Measurements from ENCODE around the gene EMD.

The EMD gene

DNA sequence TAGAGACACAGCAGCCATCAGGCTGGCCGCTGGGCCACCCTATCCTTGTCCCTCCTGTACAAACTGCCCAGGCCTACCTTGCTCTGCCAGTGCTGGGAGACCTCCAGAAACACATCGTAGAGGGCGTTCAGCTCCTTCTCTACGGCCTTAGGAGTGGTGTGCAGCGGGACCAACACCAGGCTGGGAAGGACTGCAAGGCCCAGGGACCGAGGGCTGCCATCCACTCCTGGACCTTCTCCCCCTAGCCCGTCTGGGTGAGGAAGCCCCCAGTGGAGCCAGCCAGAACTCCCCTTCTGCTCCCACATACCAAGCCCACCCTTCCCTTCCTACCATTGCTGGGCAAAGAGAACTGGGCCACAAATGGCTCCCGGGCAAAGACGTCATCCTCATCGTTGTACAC lies 24.1 kb downstream of the EMD start:
- no peak for DNase-seq
- intact Hi-C loops (cut with DNase I), result no loop called here

- DNase-seq, result no peak
- intact Hi-C loops (cut with DNase I), result no loop called here
Observed at GRCh38 chrX:154403858-154404257, 24.8 kb downstream of the EMD start.

DNA sequence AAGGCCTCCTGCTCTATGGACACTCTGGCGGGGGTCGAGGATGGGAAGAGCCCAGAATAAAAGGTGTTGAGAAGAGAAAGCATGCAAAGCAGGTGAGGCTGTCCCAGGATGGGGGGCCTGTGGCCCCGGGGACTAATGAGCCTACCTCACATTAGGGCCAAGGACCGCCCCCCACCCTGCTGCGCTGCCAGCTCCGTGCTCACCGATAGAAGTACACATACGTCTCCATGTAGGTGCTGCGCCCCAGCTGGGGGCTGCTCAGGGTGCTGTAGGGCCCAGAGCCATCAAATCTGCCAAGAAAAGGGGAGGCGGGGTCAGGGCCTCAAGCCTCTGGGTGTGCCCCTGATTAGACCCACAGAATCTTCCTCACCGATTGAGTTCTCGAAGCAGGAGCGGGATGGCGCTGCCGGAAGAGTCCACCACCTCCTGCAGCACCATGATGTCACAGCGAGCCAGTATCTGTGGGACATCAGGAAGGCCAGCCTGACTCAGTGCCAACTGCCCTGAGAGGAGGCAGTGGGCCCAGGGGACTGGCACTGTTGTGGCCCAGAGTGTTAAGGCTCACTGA lies 25.6 kb downstream of the EMD start:
- intact Hi-C loops (cut with DNase I), result no loop called here
- no peak for DNase-seq

- intact Hi-C loops (cut with DNase I), result no loop called here
- DNase-seq, result no peak
Observed at GRCh38 chrX:154408659-154409221, 29.6 kb downstream of the EMD start.

DNA sequence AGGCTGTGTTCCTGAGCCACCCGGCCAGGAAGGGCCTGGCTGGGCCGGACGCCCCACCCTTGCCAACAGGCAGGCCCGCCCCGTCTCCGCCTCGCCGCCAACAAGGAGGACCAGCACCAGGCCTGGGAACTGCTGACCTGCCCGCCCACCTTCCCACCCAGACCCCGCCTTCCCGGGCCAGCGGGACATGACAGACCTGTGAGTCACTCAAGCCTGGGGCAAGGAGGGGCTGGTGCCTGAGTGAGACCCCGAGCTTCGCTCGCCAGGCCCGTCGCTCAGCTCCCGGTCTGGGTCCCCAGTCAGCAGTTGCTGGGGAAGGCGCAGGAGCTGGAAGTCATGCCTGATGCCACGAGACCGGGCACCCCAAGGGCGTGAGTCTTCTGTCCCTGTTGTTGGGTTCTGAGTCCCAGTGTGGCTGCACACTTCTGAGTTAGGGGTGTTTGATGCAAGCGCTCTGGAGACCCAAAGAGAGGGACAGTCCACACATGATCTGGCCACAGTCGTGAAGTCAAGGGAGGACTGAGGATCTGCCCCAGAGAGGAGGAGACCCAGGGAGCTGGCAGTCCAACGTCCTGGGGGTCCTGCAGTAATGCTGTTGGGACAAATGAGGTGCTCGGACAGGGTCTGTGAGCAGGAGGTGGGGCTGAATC lies 30.3 kb downstream of the EMD start, which contains the start of gene DNASE1L1:
Gene DNASE1L1, minus strand, starts transcription at position 33 of the 650 bp plus-strand sequence. CDS start 3,686 bp downstream, outside the sequence.
- intact Hi-C loops (cut with DNase I), result no loop called here
- peak in 32 of 42 donors; percentile 14 to 66 (median 37) for DNase-seq

GRCh38 chrX:154411981-154412340 lies 32.9 kb downstream of the EMD start:
- peak; percentile 12 to 83 (median 61) for DNase-seq
- intact Hi-C loops (cut with DNase I), result no loop called here

DNA sequence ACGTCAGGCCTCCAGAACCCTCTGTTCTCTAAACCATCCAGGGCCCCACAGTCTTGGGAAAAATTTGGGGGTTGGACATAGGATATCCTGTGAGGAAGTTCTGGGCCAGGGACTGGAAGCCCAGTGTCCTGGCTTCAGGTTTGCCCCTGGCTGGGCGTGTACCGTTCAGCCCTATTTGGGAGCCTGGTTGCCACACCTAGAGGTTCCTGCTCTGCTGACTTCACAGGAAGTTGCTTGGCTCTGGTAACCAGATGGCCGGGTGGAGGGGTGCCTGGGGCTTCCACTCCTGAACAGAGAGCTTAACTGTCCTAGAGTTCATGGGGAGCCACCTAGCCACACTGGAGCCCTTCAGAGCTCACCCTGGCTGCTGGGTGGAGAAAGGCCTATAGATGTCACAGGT lies 33.4 kb downstream of the EMD start:
- intact Hi-C loops (cut with DNase I), result no loop called here
- DNase-seq, result no peak

DNA sequence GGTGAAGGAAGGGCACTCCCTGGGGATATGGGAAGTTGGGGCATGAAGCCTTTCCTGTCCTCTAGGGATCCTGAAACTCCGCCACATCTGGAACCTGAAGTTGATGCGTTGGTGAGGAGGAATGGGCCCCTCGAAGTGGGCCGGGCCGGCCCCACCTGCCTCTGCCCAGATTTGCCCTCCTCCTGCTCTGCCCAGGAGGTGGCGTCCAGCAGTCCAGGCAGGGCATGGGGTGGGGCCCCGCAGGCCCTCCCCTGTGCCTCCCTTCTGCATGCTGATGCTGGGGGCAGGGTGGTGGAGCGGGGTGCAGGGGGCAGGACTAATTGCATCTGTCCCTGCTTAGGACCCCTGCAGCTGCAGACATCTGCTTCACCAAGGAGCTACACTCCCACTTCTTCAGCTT lies 34.0 kb downstream of the EMD start:
- intact Hi-C loops (cut with DNase I), result no loop called here
- no peak for DNase-seq

DNA sequence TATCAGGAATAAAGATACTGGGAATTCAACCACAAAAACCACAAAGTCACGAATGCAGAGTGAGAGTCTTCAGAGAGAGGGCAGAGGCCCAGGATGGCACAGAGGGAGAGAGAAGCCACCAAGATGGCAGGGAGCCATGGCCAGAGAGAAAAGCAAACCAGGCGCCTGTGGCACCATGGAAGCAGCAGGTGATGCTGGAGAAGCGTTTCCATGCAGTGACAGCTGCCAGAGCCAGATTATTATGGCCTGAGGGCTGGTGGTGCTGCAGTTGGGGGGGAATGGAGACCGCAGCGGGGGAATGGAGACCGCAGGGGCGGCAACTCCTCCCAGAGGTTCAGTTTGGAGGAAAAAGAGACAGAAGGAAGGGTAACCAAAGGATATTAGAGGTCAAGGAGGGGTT lies 38.1 kb downstream of the EMD start:
- intact Hi-C loops (cut with DNase I), result no loop called here
- DNase-seq, result no peak

GRCh38 chrX:154419189-154419588 lies 40.1 kb downstream of the EMD start:
- intact Hi-C loops (cut with DNase I), result no loop called here
- DNase-seq, result no peak

GRCh38 chrX:154419688-154420401 lies 40.8 kb downstream of the EMD start:
- intact Hi-C loops (cut with DNase I), result no loop called here
- DNase-seq, result no peak

GRCh38 chrX:154420402-154420756 lies 41.3 kb downstream of the EMD start:
- DNase-seq, result no peak
- intact Hi-C loops (cut with DNase I), result no loop called here

DNA sequence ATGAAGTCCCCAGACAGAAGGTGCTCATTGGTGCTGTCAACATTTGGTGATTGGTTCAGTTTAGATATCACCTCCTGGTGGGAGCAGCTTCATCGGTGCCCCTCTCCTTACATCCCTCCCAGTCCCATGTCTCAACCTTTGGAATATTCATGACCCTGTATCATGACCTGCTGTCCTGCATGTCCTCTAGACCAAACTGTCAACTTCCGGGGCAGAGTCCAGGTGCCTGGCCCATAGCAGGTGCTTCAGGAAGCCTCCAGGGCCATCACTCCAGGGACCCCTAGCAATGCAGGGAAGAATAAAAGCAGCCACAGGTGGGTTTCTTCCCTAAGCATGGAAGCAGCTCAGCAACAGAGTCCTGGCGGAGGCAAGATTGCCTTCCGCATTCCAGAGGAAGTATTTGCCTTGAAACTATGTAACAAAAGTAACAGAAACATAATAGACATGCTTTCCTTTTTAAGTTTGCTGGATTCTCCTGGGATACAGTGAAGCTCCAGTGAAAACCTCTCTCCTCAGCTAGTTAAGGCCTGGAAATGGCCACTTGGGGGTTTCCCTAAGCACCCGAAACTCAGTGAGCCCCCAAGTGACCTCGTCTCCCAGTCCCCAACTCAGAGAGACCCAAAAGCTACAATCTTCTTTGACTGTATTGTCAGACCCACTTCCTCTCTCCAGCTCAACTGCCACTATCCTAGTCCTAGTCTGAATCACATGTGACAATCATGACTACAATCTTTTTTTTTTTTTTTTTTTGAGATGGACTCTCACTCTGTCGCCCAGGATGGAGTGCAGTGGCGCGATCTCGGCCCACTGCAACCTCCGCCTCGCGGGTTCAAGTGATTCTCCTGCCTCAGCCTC lies 48.0 kb downstream of the EMD start:
- intact Hi-C loops (cut with DNase I), result no loop called here
- DNase-seq, result no peak

- intact Hi-C loops (cut with DNase I), result no loop called here
- DNase-seq, result peak; percentile 83 to 96 (median 92)
Observed at GRCh38 chrX:154428176-154429171, 49.4 kb downstream of the EMD start, which contains the start of gene ATP6AP1. Gene ATP6AP1 (plus strand): TSS chrX:154428677. CDS start chrX:154428693, 16 bp downstream.

- DNase-seq, result no peak
- intact Hi-C loops (cut with DNase I), result no loop called here
Observed at GRCh38 chrX:154429711-154430110, 50.6 kb downstream of the EMD start.

DNA sequence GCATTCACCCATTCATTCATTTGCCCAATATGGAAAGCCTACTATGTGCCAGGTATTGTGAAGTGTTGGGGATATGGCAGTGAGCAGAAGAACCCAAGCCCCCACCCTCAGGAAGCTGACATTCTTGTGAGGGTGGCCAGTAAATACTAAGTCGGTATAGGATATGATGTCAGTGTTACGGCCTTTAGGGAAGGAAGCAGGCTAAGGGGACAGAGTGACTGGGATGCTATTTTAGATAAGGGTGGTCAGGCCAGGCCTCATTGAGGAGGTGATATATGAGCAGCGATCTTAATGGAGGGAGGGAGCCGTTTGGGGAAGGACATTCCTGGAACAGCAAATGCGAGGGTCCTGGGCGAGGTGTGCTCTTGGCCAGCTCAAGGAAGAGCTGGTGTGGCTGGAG lies 51.4 kb downstream of the EMD start:
- no peak for DNase-seq
- intact Hi-C loops (cut with DNase I), result no loop called here

DNA sequence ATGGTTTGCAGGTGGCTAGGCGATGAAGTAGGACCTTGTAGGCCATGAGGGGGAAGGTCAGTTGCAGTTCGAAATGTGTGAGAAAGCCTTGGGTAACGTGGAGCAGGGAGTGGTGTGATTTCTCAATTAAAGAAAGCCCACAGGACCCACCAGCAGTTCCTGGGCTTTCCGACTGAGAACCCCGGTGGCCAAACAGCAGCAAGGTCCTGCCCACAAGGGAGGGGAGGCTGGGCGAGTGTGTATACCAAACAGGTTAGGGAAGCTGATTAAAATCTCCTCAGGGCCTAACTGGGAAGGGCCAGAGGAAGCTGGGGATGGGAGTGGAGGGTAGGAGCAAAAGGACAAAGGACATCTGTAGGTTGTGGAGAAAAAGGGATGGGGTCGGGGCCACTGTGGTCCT lies 51.8 kb downstream of the EMD start:
- intact Hi-C loops (cut with DNase I), result no loop called here
- no peak for DNase-seq

Data from head of caudate nucleus (tissue), 42 donors.